Fibroblast of the aortic adventitia (primary cell): ENCODE results near the gene SLC25A33. TPM values are rescaled to one million over a fixed set of nuclear protein-coding genes. Genes with fewer than 3 reads are reported as not detected.
"Not testable (repeated sequence)": the region's sequence is repeated elsewhere in the genome, so short reads cannot be mapped to it uniquely, and the experiment has no call there.

ENCODE experiments used
- DNase-seq: peaks from one replicate; pipeline ENCODE4 v3.0.0-alpha.2; 2010; ENCODE audit warnings: low read depth
- H3K4me3 ChIP-seq: 2 replicates; pipeline ENCODE4 v1.5.1; 2011; ENCODE audit warnings: low read depth, mild to moderate bottlenecking, control low read depth, low read length, moderate library complexity
- total RNA-seq: library from RNA; depleted of rRNA; stranded (reverse); fragments of >200 nt; gene quantifications from 2 replicates; pipeline ENCODE4 v1.2.3, GENCODE V29; 2012; ENCODE audit warnings: low replicate concordance
- TF ChIP-seq, protein P1 (sequence below): IDR thresholded peaks from 2 replicates; pipeline ENCODE4 v1.5.1; 2011; ENCODE audit warnings: mild to moderate bottlenecking, low read length, control low read depth, inconsistent platforms; ENCODE audit not compliant: insufficient read depth

SLC25A33 gene
- total RNA-seq, 1 donor = 4.7 TPM

DNA sequence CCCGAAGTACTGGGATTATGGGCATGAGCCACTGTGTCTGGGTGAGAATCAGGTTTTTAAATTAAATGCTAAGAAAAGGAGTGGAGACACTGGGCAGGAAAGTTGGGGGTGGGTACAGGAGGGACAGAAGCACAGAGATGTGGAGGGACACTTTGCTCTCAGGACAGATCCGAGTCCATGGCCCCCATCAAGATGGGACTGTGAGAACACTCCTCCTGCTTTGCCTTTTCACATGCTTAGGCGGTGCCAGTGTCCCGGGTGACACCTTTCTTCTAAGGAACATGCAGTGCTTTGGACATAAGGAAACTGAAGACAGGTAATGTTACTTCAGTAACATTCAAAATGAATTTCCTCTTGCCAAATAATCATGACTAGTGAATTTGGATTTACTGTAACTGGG is 16.7 kb downstream of the SLC25A33 start:
- DNase-seq = no peak
- no peak overlapping the region for H3K4me3 ChIP-seq
- TF ChIP-seq, protein P1, sequence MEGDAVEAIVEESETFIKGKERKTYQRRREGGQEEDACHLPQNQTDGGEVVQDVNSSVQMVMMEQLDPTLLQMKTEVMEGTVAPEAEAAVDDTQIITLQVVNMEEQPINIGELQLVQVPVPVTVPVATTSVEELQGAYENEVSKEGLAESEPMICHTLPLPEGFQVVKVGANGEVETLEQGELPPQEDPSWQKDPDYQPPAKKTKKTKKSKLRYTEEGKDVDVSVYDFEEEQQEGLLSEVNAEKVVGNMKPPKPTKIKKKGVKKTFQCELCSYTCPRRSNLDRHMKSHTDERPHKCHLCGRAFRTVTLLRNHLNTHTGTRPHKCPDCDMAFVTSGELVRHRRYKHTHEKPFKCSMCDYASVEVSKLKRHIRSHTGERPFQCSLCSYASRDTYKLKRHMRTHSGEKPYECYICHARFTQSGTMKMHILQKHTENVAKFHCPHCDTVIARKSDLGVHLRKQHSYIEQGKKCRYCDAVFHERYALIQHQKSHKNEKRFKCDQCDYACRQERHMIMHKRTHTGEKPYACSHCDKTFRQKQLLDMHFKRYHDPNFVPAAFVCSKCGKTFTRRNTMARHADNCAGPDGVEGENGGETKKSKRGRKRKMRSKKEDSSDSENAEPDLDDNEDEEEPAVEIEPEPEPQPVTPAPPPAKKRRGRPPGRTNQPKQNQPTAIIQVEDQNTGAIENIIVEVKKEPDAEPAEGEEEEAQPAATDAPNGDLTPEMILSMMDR = no peak

DNA sequence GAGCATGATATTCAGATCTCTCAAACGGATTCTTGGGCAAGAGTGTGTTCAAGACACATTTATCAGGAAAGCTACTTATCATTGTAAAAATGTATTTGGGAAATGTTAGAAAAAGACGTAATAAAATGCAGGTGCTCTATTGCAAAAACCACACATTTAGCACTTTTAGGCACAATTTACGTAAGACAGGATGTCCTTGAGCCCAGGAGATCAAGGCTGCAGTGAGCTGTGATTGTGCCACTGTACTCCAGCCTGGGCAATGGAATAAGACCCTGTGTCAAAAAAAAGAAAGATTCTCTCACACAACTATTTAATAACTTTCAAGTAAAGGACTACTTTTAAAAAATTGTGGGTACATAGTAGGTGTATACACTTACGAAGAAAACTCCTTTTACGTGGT is 18.4 kb downstream of the SLC25A33 start:
- TF ChIP-seq, protein P1 = no peak
- no peak for DNase-seq
- H3K4me3 ChIP-seq = no peak overlapping the region

DNA sequence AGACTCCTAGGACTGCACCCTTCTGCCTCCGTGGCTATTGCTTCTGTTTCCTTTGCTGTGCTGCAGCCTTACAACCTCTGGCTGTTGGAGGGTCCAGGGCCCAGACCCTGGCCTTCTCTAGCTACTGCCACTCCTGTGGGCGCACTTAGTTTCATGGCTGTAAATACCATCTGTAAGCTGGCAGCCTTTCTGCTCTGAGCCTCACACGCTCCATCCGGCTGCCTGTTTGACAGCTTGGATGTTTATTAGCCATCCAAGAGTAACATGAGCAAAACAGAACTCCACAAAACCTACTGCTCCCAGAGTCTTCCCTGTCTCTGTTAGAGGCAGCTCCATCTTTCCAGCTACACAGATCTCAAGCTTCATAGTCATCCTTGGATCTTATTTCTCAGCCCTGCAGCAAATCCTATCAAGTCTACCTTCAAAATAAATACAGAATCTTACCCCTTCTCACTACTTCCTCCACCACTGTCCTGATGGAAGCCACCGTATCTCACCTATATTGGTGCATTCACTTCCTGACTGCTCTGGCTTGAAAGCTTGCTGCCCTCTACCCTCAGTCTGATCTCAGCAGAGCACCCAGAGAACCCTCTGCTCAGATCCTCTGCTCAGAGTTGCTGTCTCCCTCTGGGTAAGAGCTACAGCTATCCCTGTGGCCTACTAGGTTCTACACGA is 19.1 kb downstream of the SLC25A33 start:
- DNase-seq = no peak
- H3K4me3 ChIP-seq = no peak overlapping the region
- TF ChIP-seq, protein P1 = no peak

DNA sequence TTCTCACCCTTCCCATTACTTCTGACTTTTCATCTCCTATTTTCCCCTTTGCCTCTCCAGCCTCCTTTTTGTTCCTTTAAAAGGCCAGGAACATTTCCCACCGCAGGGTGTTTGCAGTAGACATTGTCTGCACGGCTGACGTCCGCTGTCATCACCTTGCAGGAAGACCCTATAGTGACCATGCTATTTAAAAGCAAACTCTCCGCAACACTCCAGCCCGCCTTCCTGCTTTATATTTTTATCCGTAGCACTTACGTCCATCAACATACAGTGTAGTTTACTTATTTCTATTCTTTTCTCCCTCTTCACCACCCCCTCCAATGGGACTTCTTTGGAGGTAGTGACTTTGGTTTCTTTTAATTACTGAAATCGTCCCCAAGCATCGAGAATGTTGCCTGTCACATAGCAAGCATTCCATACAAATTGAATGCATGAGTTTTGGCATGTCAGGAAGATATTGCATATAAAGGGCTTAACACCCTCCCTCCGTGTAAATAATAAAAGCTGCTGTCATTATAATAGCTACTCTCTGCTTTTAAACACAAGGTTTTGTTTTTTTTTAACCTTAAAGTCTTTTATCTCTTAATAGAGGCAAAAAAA is 19.8 kb downstream of the SLC25A33 start:
- no peak overlapping the region for H3K4me3 ChIP-seq
- TF ChIP-seq, protein P1 = no peak
- DNase-seq = no peak

DNA sequence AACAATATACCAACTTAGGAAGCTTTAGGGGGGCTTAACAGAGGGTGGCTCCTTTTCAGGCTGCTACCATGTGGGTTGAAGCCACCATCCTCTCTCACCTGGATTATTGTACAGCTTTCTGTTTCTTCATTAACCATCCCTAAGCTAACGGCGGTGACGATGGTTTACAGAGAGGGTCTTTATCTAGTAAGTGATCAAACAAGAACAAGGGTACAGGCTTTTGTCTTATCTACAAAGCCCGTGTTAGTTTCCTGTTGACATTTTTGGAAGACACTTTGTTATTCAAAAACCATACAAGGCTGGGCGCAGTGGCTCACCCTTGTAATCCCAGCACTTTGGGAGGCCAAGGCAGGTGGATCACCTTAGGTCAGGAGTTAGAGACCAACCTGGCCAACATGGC is 20.4 kb downstream of the SLC25A33 start:
- DNase-seq = no peak
- TF ChIP-seq, protein P1 = no peak
- no peak overlapping the region for H3K4me3 ChIP-seq

DNA sequence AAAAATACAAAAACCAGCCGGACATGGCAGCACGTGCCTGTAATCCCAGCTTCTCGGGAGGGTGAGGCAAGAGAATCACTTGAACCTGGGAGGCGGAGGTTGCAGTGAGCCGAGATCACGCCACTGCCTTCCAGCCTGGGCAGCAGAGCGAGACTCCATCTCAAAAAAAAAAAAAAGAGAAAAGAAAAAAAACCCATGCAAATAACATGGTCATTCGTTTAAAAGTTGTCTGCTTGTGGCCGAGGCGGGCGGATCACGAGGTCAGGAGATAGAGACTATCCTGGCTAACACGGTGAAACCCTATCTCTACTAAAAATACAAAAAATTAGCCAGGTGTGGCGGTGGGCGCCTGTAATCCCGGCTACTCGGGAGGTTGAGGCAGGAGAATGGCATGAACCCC is 20.8 kb downstream of the SLC25A33 start:
- H3K4me3 ChIP-seq, DNase-seq: not testable (repeated sequence)

DNA sequence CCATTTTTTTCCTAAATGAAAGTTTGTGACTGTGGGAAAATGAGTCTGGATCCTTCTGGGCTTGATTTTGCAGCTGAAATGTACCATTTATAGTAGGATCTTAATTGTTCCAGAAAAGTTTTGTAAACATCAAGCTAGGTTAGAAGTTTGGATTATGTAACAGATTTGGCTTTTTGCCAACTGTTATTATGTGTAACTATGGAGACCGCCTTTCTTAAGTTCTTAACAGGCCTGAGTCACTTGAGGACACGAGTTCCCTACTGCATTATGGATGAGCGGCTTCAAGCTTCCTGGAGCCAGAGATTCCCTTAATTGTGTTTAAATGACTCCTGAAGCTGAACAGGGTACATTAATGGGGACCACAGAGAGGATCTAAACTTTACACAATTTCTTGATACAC is 22.2 kb downstream of the SLC25A33 start:
- TF ChIP-seq, protein P1 = no peak
- no peak overlapping the region for H3K4me3 ChIP-seq
- DNase-seq = peak; percentile 95
